ENCODE data around the gene DPEP1. TPM values are rescaled to one million over a fixed set of nuclear protein-coding genes. Genes with fewer than 3 reads are reported as not detected.

The DPEP1 gene
- total and polyA plus RNA-seq, 4 donors, result 0.14 to 0.83 (median 0.45) TPM

DNA sequence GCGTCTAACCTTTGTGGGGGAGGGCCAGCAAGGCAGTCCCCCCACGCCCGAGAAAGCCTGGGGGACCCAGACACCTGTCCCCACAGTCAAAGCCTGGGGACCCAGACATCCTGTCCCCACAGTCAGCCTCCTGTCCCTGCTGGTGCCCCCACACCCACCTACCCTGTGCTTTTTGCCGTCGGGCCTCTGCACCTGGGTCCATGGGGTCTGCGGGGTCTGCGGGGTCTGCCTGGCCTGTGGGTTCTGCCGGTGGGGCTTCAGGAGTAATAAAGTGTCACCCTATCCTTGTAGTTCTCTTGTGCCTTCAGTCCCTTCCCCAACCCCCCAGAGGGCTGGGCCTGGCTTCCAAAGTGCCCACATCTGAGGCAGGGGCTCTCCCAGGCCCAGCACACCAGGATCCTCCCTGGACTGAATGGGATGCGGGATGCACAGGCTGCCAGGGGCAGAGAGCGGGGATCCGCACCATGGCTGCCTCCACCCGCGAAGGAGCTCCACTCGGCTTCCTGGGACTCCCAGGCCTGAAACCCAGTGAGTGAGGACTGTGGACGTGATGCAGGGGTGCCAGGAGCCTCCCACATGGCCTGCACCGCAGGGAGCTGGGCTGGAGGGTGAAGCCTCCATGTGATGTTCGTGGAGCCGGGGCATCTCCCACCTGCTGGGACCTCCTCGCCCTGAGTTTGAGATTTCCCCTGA, 16.3 kb upstream of the DPEP1 start:
- WGBS, result 93% methylated on average over 19 of the region's 19 CpGs
- H3K27ac ChIP-seq (ENCODE audit: low read depth in 1 of 2, low read length in 2 of 2), result no peak overlapping the region
- DNase-seq (ENCODE audit: low spot score), result no peak

DNA sequence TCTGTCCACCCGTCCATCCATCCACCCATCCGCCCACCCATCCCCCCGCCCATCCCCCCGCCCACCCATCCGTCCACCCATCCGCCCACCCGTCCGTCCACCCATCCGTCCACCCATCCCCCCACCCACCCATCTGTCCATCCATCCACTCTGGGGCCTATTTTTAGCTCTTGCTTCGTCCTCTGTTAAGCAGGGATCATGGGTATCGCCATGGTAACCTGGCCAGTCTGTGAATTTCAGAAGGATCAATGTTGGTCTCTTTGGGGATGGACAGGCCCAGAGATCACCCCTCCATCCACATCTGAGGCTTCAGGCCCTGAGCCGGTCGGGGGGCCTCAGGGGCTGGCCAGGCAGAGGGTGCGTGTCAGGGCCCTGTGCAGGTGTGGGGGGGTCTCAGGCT, 15.2 kb upstream of the DPEP1 start:
- Histone ChIP-seq H3K36me3 (ENCODE audit: control insufficient read depth in 4 of 4, insufficient read depth in 3 of 4, low read depth in 1 of 4, low read length in 3 of 4) (no peaks in the 10 kb centered on the region), H3K4me1 (ENCODE audit: control insufficient read depth in 4 of 4, insufficient read depth in 4 of 4, low read length in 3 of 4) (no peaks in the 10 kb centered on the region), H3K4me3 (ENCODE audit: low read depth in 1 of 3, low read length in 3 of 3) (no peak overlapping the region), H3K9ac (ENCODE audit: low read depth in 1 of 2, low read length in 2 of 2) (no peak overlapping the region), H3K27me3 (ENCODE audit: control insufficient read depth in 4 of 4, insufficient read depth in 4 of 4, low read length in 3 of 4) (no peaks in the 10 kb centered on the region), H3K27ac (ENCODE audit: low read depth in 1 of 2, low read length in 2 of 2) (no peak overlapping the region), H3K9me3 (ENCODE audit: control insufficient read depth in 4 of 4, low read length in 3 of 4) (no peaks in the 10 kb centered on the region)
- TF ChIP-seq RXRA (IDR thresholded peaks at IDR 0.05), result no peak
- no peak for TF ChIP-seq HNF4A (conservative IDR thresholded peaks at IDR 0.05)
- TF ChIP-seq CTCF (IDR thresholded peaks at IDR 0.05; ENCODE audit: low read depth, low read length, missing input control), result no peak
- no peak for TF ChIP-seq HNF4G (IDR thresholded peaks at IDR 0.05)
- no peak for TF ChIP-seq FOXA2 (IDR thresholded peaks at IDR 0.05)
- TF ChIP-seq RAD21 (IDR thresholded peaks at IDR 0.05), result no peak
- no peak for TF ChIP-seq ZBTB33 (IDR thresholded peaks at IDR 0.05)
- no peak for TF ChIP-seq NR2F2 (IDR thresholded peaks at IDR 0.05)
- TF ChIP-seq, protein P1, sequence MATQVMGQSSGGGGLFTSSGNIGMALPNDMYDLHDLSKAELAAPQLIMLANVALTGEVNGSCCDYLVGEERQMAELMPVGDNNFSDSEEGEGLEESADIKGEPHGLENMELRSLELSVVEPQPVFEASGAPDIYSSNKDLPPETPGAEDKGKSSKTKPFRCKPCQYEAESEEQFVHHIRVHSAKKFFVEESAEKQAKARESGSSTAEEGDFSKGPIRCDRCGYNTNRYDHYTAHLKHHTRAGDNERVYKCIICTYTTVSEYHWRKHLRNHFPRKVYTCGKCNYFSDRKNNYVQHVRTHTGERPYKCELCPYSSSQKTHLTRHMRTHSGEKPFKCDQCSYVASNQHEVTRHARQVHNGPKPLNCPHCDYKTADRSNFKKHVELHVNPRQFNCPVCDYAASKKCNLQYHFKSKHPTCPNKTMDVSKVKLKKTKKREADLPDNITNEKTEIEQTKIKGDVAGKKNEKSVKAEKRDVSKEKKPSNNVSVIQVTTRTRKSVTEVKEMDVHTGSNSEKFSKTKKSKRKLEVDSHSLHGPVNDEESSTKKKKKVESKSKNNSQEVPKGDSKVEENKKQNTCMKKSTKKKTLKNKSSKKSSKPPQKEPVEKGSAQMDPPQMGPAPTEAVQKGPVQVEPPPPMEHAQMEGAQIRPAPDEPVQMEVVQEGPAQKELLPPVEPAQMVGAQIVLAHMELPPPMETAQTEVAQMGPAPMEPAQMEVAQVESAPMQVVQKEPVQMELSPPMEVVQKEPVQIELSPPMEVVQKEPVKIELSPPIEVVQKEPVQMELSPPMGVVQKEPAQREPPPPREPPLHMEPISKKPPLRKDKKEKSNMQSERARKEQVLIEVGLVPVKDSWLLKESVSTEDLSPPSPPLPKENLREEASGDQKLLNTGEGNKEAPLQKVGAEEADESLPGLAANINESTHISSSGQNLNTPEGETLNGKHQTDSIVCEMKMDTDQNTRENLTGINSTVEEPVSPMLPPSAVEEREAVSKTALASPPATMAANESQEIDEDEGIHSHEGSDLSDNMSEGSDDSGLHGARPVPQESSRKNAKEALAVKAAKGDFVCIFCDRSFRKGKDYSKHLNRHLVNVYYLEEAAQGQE (IDR thresholded peaks at IDR 0.05), result no peak
- TF ChIP-seq TAF1 (conservative IDR thresholded peaks at IDR 0.05), result no peak
- no peak for TF ChIP-seq SP1 (IDR thresholded peaks at IDR 0.05)
- TF ChIP-seq ATF3 (IDR thresholded peaks at IDR 0.05), result no peak
- TF ChIP-seq EGR1 (IDR thresholded peaks at IDR 0.05; ENCODE audit: low read depth in 2 of 2), result no peak
- TF ChIP-seq FOXA1 (IDR thresholded peaks at IDR 0.05), result no peak
- TF ChIP-seq GABPA (IDR thresholded peaks at IDR 0.05 in 1 of 2, conservative IDR thresholded peaks at IDR 0.05 in 1 of 2), result no peak
- WGBS, result 72% methylated on average over 14 of the region's 14 CpGs
- DNase-seq (ENCODE audit: low spot score), result no peak

More for the DNA sequence above, 16.3 kb upstream of the DPEP1 start:
- no peaks in the 10 kb centered on the region for H3K36me3 ChIP-seq (ENCODE audit: control insufficient read depth in 4 of 4, insufficient read depth in 3 of 4, low read depth in 1 of 4, low read length in 3 of 4)
- no peaks in the 10 kb centered on the region for H3K27me3 ChIP-seq (ENCODE audit: control insufficient read depth in 4 of 4, insufficient read depth in 4 of 4, low read length in 3 of 4)
- TF ChIP-seq RXRA (IDR thresholded peaks at IDR 0.05) (no peak), ZBTB33 (IDR thresholded peaks at IDR 0.05) (no peak), SP1 (IDR thresholded peaks at IDR 0.05) (no peak)
- TF ChIP-seq, protein P2, sequence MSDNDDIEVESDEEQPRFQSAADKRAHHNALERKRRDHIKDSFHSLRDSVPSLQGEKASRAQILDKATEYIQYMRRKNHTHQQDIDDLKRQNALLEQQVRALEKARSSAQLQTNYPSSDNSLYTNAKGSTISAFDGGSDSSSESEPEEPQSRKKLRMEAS (IDR thresholded peaks at IDR 0.05), result no peak
- no peaks in the 10 kb centered on the region for H3K4me1 ChIP-seq (ENCODE audit: control insufficient read depth in 4 of 4, insufficient read depth in 4 of 4, low read length in 3 of 4)
- no peaks in the 10 kb centered on the region for H3K9me3 ChIP-seq (ENCODE audit: control insufficient read depth in 4 of 4, low read length in 3 of 4)
- no peak overlapping the region for H3K4me3 ChIP-seq (ENCODE audit: low read depth in 1 of 3, low read length in 3 of 3)
- H3K9ac ChIP-seq (ENCODE audit: low read depth in 1 of 2, low read length in 2 of 2), result no peak overlapping the region

Data from liver (tissue), 9 donors.